GM19452 (cell line): ENCODE data around the gene IFNK.

Experiments
- ATAC-seq: cut with Tn5 transposase; IDR thresholded peaks from one replicate; pipeline ENCODE4 v1.9.1; 2021; ENCODE audit not compliant: unreplicated experiment

IFNK gene

GRCh38 chr9:27572918-27573633 is 49.0 kb downstream of the IFNK start, which contains the start of gene C9orf72:
C9orf72 (minus strand) TSS chr9:27573481; CDS start chr9:27567120, 6,361 bp downstream.
- peak; percentile 65 for ATAC-seq

- peak; percentile 86 for ATAC-seq
These were observed 49.8 kb downstream of the IFNK start for GRCh38 chr9:27573634-27574590.
